ENCODE data around the gene GABRG3.

The GABRG3 gene

DNA sequence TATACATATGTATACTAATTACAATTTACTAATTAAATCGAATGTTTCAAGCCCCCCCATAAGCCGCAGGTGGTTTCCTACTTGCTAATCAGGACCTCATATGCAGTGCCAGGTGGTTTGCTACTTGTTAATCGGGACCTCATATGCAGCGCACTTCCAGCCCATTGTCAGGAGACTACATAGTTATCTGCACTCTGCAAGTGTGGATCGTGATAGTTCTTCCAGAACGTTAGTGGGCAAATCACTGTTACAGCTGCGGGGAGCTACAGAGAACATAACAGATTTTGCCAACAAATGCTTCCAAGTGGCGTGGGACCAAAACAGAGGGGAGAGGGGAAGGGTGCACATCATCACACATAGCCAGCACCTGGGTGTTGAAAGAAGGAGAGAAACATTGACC lies 558.4 kb downstream of the GABRG3 start:
- DNase-seq: no peak

- DNase-seq: no peak
Observed at GRCh38 chr15:27530994-27531393, 560.0 kb downstream of the GABRG3 start.

DNA sequence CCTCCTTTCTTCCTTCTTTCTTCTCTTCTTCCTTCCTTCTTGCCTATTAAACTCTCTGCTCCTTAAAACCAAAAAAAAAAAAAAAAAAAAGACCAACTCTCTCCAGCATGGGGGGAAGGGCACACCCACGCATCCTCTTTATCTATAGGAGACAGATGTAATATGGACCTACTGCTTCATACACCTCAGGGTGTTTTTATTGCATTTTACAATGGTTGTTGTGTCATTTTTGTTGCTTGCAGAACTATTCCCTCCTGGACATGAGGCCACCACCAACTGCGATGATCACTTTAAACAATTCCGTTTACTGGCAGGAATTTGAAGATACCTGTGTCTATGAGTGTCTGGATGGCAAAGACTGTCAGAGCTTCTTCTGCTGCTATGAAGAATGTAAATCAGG lies 561.4 kb downstream of the GABRG3 start:
- DNase-seq: no peak

DNA sequence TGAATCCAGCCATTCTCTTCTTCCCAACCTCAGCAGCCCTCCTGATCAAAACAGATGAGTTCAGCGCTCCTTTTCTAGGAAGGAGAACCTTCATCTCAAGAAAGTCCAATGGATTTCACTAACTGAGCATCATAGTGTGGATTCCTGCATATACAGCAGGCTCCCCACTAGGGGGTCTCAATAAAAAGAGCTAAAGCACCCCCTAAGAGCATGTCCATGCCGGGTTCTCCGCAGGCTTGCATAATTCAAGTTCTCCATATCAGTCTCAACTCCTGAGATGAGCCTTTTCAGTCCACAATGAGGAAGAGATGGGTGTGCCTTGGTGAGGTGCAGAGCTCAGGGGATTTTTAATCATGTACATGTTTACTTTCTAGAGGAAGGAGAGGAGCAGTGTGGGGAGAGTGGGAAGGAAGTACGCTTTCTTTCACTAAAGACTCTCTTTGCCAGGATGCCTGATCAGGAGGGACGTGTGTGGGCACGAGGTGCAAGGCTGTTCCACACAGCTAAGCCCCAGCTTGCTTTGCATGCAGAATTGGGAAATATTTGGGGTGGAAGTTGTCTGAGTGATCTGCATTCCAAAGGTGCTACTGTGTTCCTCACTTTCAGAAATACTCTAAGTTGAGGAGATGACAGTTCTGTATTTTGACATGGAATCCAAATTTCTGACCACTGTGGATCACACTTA lies 564.6 kb downstream of the GABRG3 start:
- no peak for DNase-seq

DNA sequence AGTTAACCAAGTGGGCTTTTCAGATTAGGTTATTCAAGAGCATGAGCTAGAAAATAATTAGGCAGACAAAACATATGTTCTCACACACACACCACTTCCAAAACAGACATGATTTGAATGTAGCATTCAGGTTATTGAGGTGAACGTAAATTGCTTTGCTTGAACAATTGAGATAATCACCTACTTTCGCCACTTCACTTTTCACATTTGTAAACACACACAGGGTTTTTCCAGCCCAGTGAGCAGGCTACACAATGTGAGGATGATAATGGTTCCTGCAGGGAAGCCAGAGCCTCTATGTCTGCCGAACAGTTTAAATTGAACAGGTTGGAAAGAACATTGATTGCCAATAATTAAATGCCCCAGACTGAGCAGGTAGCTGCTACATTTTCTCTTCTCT lies 567.3 kb downstream of the GABRG3 start:
- no peak for DNase-seq

DNA sequence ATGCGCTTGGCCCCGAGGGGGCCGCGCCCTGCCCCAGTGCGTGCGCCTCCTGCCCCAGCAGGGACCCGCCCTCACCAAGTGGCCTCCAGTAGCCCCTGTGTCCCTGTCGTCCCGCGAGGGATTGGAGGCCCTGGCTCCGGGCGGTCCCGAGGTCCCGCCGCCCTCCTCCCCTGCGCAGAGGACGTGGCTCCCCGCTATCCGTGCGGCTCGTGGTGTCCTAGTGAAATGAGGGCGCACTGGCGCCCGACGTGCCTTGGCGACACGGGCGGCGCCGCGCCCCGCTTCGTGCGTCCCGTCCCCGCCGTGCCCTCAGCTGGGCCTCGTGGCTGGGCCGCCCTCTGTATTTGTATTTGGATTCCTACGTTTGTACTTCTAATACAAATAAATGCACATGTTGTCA lies 570.6 kb downstream of the GABRG3 start:
- DNase-seq: no peak

- no peak for DNase-seq
Observed at GRCh38 chr15:27545494-27546255, 574.7 kb downstream of the GABRG3 start.

DNA sequence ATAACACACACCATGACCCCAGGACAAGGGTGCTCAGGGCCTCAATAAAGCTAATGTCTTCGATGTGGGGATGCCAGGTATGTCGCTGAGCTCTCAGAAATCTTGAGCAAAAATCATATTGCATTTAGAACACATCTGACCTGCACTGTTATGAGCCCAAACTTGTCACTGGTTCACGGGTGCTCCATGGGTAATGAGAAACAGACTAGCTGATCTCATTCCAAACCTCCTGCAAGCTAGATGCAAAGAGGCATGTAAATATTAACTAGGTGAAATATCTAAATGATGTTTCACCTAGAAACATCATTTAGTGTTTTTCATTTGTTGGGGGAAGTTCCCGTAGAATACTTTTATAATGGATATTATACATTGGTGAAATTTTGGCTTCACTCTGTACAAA lies 578.8 kb downstream of the GABRG3 start:
- no peak for DNase-seq

DNA sequence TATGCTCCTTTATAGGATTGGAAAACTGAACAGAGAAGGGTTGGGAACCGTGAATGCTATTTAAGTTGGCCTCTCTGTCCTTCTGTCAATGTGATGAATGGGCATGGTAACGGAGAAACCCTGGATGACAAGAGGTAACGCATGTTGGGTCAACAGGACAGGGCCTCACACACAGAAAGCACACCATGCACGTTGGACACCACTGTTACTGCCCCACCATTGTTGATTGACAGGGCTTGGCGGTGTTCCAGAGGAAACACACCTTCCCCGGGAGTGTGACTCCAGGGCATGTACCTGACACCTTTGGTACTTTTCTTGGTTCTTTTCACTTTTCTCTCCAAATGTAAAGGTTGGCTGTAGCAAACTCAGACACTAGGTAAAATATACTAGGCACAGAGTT lies 579.7 kb downstream of the GABRG3 start:
- no peak for DNase-seq

GRCh38 chr15:27561816-27562215 lies 590.8 kb downstream of the GABRG3 start:
- DNase-seq: no peak

DNA sequence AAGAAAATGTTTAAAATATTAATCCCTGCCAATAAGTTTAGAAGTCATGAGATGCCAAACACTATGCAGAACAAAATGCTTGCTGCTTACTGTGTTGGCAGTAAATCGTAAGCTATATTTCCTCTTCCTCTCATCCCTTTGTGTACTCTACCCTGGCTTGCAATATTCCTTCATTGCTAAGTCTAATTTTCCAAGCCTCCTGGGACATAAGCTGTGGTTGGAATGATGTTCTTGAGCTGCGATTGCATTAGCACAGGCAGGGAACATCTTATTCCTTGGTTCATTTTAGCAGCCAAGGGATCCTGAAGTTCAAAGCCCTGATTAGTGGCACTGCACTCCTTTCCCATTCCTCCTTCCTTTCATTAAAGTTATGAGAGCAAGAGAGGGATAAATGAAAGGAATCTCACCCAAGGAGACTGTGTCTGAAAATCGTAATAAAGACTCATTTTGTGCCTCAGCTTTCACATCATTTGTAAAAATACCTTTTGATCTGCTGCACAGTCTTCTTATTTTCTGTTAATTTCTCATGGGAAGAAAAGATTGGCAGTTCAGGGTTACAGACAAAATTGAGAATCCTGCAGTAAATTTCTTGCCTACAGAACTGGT lies 592.9 kb downstream of the GABRG3 start:
- no peak for DNase-seq

DNA sequence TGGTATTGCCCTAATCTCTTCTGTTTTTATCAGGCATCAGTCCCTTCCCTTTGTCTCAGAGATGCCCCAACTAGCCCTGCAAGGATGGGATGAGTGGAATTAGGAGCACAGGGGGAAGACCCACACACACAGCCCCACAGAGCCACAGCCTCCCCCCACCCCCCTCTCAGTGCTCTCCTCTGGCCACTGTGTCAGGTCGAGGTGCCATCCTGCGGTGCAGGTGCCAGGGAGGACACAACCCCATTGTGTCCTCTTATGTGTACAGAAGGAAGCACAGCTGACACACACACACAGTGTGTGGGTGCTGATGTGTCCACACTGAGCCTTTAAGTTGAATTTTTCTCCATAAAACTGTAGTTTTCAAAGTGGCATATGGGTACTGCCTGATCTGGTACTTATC lies 593.7 kb downstream of the GABRG3 start:
- no peak for DNase-seq

DNA sequence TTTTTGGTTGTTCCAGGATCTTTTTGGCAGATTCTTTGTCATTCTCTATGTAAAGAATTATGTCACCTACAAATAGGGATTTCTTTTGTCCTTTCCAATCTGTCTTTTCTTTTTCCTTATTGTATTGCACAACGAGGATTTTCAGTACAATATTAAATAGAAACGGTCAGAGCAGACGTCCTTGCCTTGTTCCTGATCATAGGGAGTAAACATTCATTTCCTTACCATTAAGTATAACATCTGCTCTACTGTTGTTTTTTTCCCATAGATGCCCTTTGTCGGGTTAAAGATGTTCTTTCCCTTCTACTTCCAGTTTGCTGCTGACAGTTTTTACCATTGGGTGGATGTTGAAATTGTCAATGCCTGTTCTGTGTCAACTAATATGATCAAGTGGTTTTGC lies 599.8 kb downstream of the GABRG3 start:
- no peak for DNase-seq

DNA sequence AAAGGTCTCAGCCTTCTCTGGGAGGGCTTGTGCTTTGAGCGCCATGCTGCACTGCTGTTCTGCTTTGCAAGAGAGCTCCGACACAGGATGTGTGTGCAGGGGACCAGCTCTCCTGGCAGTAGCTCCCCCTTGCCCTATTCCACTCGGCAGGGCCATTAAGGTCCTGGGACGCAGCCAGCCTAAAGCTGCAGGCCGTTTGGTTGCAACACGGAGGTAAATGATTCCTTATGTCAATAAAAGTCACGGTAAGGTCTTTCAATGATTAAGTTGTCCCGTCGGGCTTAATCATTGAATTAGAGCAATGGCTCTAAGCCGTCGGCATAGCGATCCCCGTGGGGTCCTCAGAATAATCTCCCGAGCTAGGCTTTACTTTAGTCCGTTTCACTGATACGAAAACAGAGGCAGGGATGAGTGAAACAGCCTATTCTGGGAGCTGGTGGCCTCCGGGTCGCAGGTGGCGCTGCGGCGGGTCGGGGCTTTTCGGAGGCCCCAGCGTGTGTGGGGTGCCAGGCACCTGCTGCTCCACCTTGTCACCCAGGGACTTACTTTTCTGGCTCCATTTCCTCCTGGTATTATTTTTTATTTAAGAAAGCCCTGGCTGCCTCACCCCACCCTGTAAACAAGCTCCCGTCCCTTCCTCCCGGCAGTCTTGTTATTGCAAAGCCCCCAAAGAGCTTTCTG lies 603.0 kb downstream of the GABRG3 start:
- DNase-seq: no peak

- DNase-seq: no peak
Observed at GRCh38 chr15:27574541-27575054, 603.6 kb downstream of the GABRG3 start.

GRCh38 chr15:27575521-27575920 lies 604.5 kb downstream of the GABRG3 start:
- no peak for DNase-seq

- DNase-seq: no peak
Observed at GRCh38 chr15:27576576-27576975, 605.6 kb downstream of the GABRG3 start.

DNA sequence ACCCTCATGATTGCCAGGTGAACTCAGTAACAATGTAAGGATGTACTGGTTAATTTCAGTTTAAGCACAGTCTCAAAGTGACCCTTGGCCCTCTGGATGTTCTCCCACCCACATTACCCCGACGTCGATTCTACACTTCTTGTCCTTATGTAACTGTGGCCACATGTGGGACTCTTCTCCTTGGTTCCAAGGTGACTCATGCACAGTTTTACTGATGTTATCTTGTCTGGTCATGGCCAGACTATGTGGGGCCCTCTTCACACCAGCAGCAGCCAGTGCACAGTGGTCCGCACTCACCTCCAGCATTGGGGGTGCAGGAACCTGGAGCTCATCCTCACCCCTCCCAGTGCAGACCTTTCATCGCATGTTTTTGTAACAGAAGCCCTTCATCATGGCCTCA lies 608.8 kb downstream of the GABRG3 start:
- DNase-seq: no peak

- DNase-seq: no peak
Observed at GRCh38 chr15:27582726-27583410, 611.9 kb downstream of the GABRG3 start.

- DNase-seq: no peak
Observed at GRCh38 chr15:27583651-27584050, 612.7 kb downstream of the GABRG3 start.

- DNase-seq: no peak
Observed at GRCh38 chr15:27585041-27585640, 614.2 kb downstream of the GABRG3 start.

DNA sequence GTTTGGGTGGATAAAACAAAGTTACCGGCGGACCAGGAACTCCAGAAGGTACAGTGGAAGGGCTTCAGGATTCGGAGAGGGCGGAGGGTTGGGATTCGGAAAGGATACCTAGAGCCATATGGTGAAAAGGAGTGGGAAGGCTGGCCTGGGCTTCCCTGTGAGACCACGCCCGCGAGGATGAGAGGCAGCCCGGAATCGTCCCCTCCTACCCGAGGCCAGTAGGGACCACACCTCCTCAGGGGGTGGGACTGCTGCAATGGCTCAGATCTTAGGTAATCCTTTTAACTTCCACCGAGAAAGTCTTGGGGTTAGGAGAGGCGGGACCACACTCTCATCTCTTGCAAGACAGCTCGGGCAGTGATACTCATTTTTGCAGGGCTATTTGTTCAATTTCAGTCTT lies 616.8 kb downstream of the GABRG3 start:
- no peak for DNase-seq
